Pancreas (tissue), 10 donors: ENCODE results near the gene IQCF5. TPM values are rescaled to one million over a fixed set of nuclear protein-coding genes. Genes with fewer than 3 reads are reported as not detected.
"Not testable (repeated sequence)": the region's sequence is repeated elsewhere in the genome, so short reads cannot be mapped to it uniquely, and the experiment has no call there.

Experiments
- ATAC-seq, 4 donors: fragments of 200-7000 bp; cut with Tn5 transposase; one replicate each; pipeline versions ENCODE4 v1.8.0 to v1.9.1; 2020; ENCODE audit warnings: mild to moderate bottlenecking in 4 of 4, moderate library complexity in 4 of 4
- DNase-seq, 6 donors: peaks; one replicate each; pipeline ENCODE4 v3.0.0-alpha.2; 2020
- FAIRE-seq: peaks from 2 replicates; lab custom pipeline; 2012; peaks lifted over from hg19 to GRCh38; lab: Jason Lieb, UNC
- H3K27ac ChIP-seq, 4 donors: fragments of 200-600 bp; sonication (generic); 1 replicate in 3 of 4; 2 replicates in 1 of 4; pipeline versions ENCODE4 v1.5.0 to v1.8.0; 2020
- H3K27me3 ChIP-seq, 4 donors: fragments of 200-600 bp; one replicate each; pipeline ENCODE4 v1.8.0; 2021
- H3K36me3 ChIP-seq, 3 donors: fragments of 200-600 bp; sonication (generic) in 1 of 3; one replicate each; pipeline versions ENCODE4 v1.5.0 to v1.8.0; 2020 to 2021
- H3K4me1 ChIP-seq, 3 donors: fragments of 200-600 bp; one replicate each; pipeline ENCODE4 v1.8.0; 2021
- H3K4me3 ChIP-seq, 4 donors: fragments of 200-600 bp; sonication (generic) in 2 of 4; one replicate each; pipeline versions ENCODE4 v1.5.0 to v1.8.0; 2020 to 2021
- H3K9me3 ChIP-seq, 4 donors: fragments of 200-600 bp; one replicate each; pipeline ENCODE4 v1.8.0; 2021
- CTCF ChIP-seq, 4 donors: fragments of 200-600 bp; sonication (generic) in 3 of 4; IDR thresholded peaks; one replicate each; pipeline versions ENCODE4 v1.5.0 to v1.8.0; 2021; ENCODE audit warnings: antibody characterized with exemption in 4 of 4
- WGBS, 2 donors: extraction: QIAGEN DNeasy Blood & Tissue Kit; methylation state at CpG; one replicate each; pipeline ENCODE4 v1.1.7; 2013; 5-methylcytosine and 5-hydroxymethylcytosine counted together
- intact Hi-C, 3 donors: fragments of 100-400 bp; cut with DNase I; formaldehyde crosslinking; loops; one replicate each; pipeline versions ENCODE4 v1.11.1 to v1.14.2; 2022
- polyA plus RNA-seq, 2 donors: library from polyadenylated mRNA; stranded (reverse); fragments of 200-250 nt; gene quantifications; one replicate each; pipeline ENCODE4 v1.2.3, GENCODE V29; 2013
- total RNA-seq, 6 donors: library from RNA; stranded (reverse); fragmentation: NEBNext Ultra II Directional in 4 of 6; extraction: Animal tissue kit (Norgen Biotek cat#: 25700) in 4 of 6; gene quantifications; one replicate each; pipeline versions ENCODE4 v1.2.1 to v1.2.4, GENCODE V29; 2021 to 2023
- donor health status: healthy with polysubstance abuse.
- donor health status: DM: no; HTN: no; CAD: no; lungs with moderate emphysema.
- donor health status: DM: no; HTN: no; CAD: no.
- donor health status: control.
- donor health status: control.
- donor health status: Bipolar disorder and iron deficiency.
- donor health status: DM: yes; HTN: yes; CAD: no.
- donor health status: DM: no; HTN: no; CAD: no.
- donor health status: DM: no; HTN: no; CAD: no.
- donor health status: DM: yes; HTN: yes; CAD: no.

The IQCF5 gene
- total RNA-seq (not detected), polyA plus RNA-seq (not detected)

- Histone ChIP-seq H3K36me3 (no peaks in the 10 kb centered on the region), H3K4me1 (no peaks in the 10 kb centered on the region), H3K27ac (no peak within 1 kb of the TSS), H3K27me3 (no peaks in the 10 kb centered on the region), H3K9me3 (no peaks in the 10 kb centered on the region), H3K4me3 (no peak within 1 kb of the TSS)
- WGBS, 2 donors: 69 to 78% methylated on average over 4 of the region's 4 CpGs
- DNase-seq: no peak
- ATAC-seq: no peak
- no peak for TF ChIP-seq CTCF (IDR thresholded peaks at IDR 0.05)
- no peak for FAIRE-seq
- intact Hi-C loops: no loop called here
These were observed at the start of gene IQCF5 for GRCh38 chr3:51875501-51875900. TSS of gene IQCF5 (minus strand) at chr3:51875601. CDS start at chr3:51875531, 70 bp downstream.

DNA sequence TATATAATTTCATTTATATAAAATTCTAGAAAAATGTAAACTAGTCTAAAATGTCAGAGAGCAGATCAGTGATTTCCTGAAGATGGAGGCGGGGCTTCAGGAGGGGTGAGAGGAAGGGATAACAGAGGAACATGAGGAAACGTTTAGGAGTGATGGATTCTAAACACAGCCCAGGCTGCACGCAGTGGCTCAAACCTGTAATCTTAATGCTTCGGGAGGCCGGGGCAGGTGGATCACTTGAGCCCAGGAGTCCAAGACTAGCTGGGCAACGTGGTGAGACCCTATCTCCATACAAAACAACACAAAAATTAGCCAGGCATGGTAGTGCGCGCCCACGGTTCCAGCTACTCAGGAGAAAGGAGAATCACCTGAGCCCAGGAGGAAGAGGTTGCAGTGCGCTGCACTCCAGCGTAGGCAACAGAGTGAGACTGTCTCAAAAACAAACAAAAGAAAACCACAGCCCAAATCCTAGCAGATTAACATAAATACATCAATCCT lies 45.7 kb upstream of the IQCF5 start:
- WGBS, 2 donors: 64 to 74% methylated on average over 11 of the region's 11 CpGs
- H3K9me3 ChIP-seq: no peaks in the 10 kb centered on the region
- H3K27ac ChIP-seq: no peak overlapping the region
- intact Hi-C loops: no loop called here
- no peak for FAIRE-seq
- no peaks in the 10 kb centered on the region for H3K4me1 ChIP-seq
- H3K36me3 ChIP-seq: no peaks in the 10 kb centered on the region
- no peaks in the 10 kb centered on the region for H3K27me3 ChIP-seq
- DNase-seq: no peak
- TF ChIP-seq CTCF (IDR thresholded peaks at IDR 0.05): no peak
- ATAC-seq: no peak
- no peak overlapping the region for H3K4me3 ChIP-seq

DNA sequence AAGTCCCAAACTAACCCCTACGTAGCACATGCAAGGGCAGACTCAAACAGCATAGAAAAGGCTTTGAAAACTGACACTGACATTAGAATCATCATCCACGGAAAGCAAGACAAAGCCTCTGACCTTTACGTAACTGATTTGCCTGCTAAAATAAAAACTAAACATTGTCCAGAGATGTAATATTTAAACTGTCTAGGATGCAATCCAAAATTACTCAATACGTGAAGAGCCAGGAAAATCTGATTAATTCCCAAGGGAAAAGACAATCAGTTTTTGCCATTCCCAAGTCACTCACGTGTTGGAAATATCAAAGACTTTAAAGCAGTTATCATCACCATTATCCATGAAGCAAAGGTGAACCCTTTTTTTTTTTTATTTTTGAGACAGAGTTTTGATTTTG lies 41.0 kb upstream of the IQCF5 start:
- Histone ChIP-seq H3K4me3 (no peak overlapping the region), H3K4me1 (no peaks in the 10 kb centered on the region), H3K9me3 (no peaks in the 10 kb centered on the region), H3K36me3 (no peaks in the 10 kb centered on the region), H3K27ac (no peak overlapping the region), H3K27me3 (no peaks in the 10 kb centered on the region)
- TF ChIP-seq CTCF (IDR thresholded peaks at IDR 0.05): no peak
- intact Hi-C loops: no loop called here
- DNase-seq: no peak
- 51 to 52% methylated on average over 5 of the region's 5 CpGs for WGBS, 2 donors
- FAIRE-seq: no peak
- no peak for ATAC-seq

- TF ChIP-seq CTCF (IDR thresholded peaks at IDR 0.05): no peak
- intact Hi-C loops: no loop called here
- H3K9me3 ChIP-seq: no peaks in the 10 kb centered on the region
- DNase-seq (no peak), ATAC-seq (no peak), FAIRE-seq (no peak)
- WGBS, 2 donors: 60 to 64% methylated on average over 4 of the region's 4 CpGs
- H3K4me1 ChIP-seq: no peaks in the 10 kb centered on the region
- H3K36me3 ChIP-seq: no peaks in the 10 kb centered on the region
- no peaks in the 10 kb centered on the region for H3K27me3 ChIP-seq
- H3K4me3 ChIP-seq: no peak overlapping the region
- H3K27ac ChIP-seq: no peak overlapping the region
These were observed 32.6 kb upstream of the IQCF5 start for GRCh38 chr3:51908026-51908425.

GRCh38 chr3:51904034-51904823 lies 28.8 kb upstream of the IQCF5 start:
- no peaks in the 10 kb centered on the region for H3K27me3 ChIP-seq
- H3K4me1 ChIP-seq: no peaks in the 10 kb centered on the region
- WGBS, 2 donors: 82 to 89% methylated on average over 2 of the region's 2 CpGs
- no peak overlapping the region for H3K27ac ChIP-seq
- FAIRE-seq: no peak
- H3K4me3 ChIP-seq: no peak overlapping the region
- no peak for ATAC-seq
- DNase-seq: no peak
- no peaks in the 10 kb centered on the region for H3K9me3 ChIP-seq
- intact Hi-C loops: no loop called here
- TF ChIP-seq CTCF (IDR thresholded peaks at IDR 0.05): no peak
- no peaks in the 10 kb centered on the region for H3K36me3 ChIP-seq

- ATAC-seq, H3K27ac ChIP-seq, H3K36me3 ChIP-seq, H3K9me3 ChIP-seq, H3K27me3 ChIP-seq, H3K4me3 ChIP-seq, H3K4me1 ChIP-seq, intact Hi-C loops, FAIRE-seq, DNase-seq: not testable (repeated sequence)
- WGBS, 2 donors: 59 to 63% methylated on average over 6 of the region's 7 CpGs
These were observed 27.0 kb upstream of the IQCF5 start for GRCh38 chr3:51902361-51902760.

DNA sequence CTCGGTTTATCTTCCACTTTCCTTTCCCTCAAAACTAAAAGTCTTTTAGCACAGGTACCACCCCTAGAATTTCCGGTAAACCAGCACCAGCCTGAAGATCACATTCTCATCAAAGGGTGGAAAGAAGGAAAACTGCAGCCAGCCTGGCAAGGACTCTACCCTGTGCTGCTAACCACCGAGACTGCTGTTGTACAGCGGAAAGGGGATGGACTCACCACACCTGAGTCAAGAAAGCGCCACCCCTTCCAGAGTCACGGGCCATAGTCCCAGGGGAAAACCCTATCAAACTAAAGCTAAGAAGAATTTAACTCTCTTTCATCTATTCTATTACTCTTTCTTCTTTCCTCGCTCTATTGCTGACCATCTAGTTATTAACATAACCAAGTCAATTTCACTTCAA lies 24.6 kb upstream of the IQCF5 start:
- WGBS, 2 donors: 44 to 49% methylated on average over 7 of the region's 7 CpGs
- intact Hi-C loops, FAIRE-seq, H3K4me1 ChIP-seq, H3K27me3 ChIP-seq, ATAC-seq, DNase-seq, H3K9me3 ChIP-seq, H3K27ac ChIP-seq, H3K4me3 ChIP-seq, H3K36me3 ChIP-seq: not testable (repeated sequence)
